ENCODE results near the gene HELLS. TPM values are rescaled to one million over a fixed set of nuclear protein-coding genes. Genes with fewer than 3 reads are reported as not detected.

HELLS gene
- total RNA-seq, 1 experiment from 2014 or later, result 291 TPM

DNA sequence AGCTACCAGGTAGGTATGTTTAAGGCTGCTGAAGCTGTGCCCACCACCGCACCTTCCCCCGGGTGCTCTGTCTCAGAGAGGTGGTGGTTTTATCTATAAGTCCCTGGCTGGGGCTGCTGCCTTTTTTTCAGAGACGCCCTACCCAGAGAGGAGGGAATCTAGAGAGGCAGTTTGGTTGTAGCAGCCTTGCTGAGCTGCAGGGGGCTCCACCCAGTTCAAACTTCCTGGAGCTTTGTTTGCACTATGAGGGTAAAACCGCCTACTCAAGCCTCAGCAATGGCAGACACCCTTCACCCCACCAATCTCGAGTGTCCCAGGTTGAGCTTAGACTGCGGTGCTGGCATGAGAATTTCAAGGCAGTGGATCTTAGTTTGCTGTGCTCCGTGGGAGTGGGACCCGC is 94.3 kb downstream of the HELLS start:
- H3T11ph ChIP-seq (ENCODE audit: low read length), result no peak overlapping the region
- no peak overlapping the region for H3K23ac ChIP-seq (ENCODE audit: insufficient read length, low read depth, low read length)
- H2BK15ac ChIP-seq (ENCODE audit: low read depth, low read length), result no peak overlapping the region
- Mint-ChIP-seq H3K4me1 (no peaks in the 10 kb centered on the region), H3K4me3 (no peak overlapping the region), H3K9me3 (peaks cover 24 to 30% of the 10 kb centered on the region in 2 experiments), H3K36me3 (ENCODE audit: insufficient read depth in 1 of 3, low read depth in 3 of 3) (peaks cover 26 to 30% (median 27%) of the 10 kb centered on the region in 3 experiments), H3K27ac (no peak overlapping the region; a peak in 1 of 7 replicates), H3K27me3 (ENCODE audit: low read depth) (no peaks in the 10 kb centered on the region; the same call in 1 of the 2 replicates)
- H2AFZ ChIP-seq (ENCODE audit: low read length), result no peak overlapping the region
- H2BK120ac ChIP-seq (ENCODE audit: low read depth, low read length, poor library complexity, severe bottlenecking), result no peak overlapping the region
- no peaks in the 10 kb centered on the region for H3K4me1 ChIP-seq (ENCODE audit: insufficient read depth, low read length)
- H3K27me3 ChIP-seq (ENCODE audit: insufficient read depth, low read length), result no peaks in the 10 kb centered on the region
- no peak overlapping the region for H2BK5ac ChIP-seq (ENCODE audit: insufficient read length, low read length)
- no peak overlapping the region for H3K56ac ChIP-seq (ENCODE audit: insufficient read length, low read depth, low read length)
- H4K91ac ChIP-seq (ENCODE audit: insufficient read length, low read depth, low read length), result no peak overlapping the region
- 0 out of 2 replicates have a peak overlapping the region, but pooled peaks have one; percentile 5 for H3K14ac ChIP-seq (ENCODE audit: insufficient read depth, low read length)
- H3K79me1 ChIP-seq (ENCODE audit: insufficient read depth, low read depth, low read length, poor library complexity, severe bottlenecking), result no peaks in the 10 kb centered on the region
- H2BK20ac ChIP-seq (ENCODE audit: low read depth, low read length, poor library complexity, severe bottlenecking), result no peak overlapping the region
- no peak overlapping the region for H2BK12ac ChIP-seq (ENCODE audit: insufficient read length, low read depth, low read length)
- H3K23me2 ChIP-seq (ENCODE audit: insufficient read length, low read depth, low read length, poor library complexity, severe bottlenecking), result no peaks in the 10 kb centered on the region
- no peak overlapping the region for H3K18ac ChIP-seq (ENCODE audit: insufficient read length, low read depth, low read length)
- H3K27ac ChIP-seq (ENCODE audit: insufficient read length, low read depth, low read length), result no peak overlapping the region
- H3K9me3 ChIP-seq (ENCODE audit: control insufficient read depth, low read depth, low read length), result no peaks in the 10 kb centered on the region
- DNase-seq, result peak; percentile 61
- no peak overlapping the region for H4K8ac ChIP-seq (replicated peaks; ENCODE audit: insufficient read length, low read depth, low read length)
- WGBS (ENCODE audit: extremely low coverage, insufficient read length, low lambda C conversion rate), result no CpG with 5 or more reads among the region's 8 CpGs
- no peaks in the 10 kb centered on the region for H3K79me2 ChIP-seq (ENCODE audit: insufficient read depth, low read length)
- H4K5ac ChIP-seq (ENCODE audit: insufficient read length, low read depth, low read length), result no peak overlapping the region
- TF ChIP-seq CTCF (conservative IDR thresholded peaks at IDR 0.05), result peak; percentile 54
- no peaks in the 10 kb centered on the region for H4K20me1 ChIP-seq (ENCODE audit: control insufficient read depth, insufficient read depth, insufficient read length)
- H3K9ac ChIP-seq (ENCODE audit: extremely low read depth, insufficient read length, low read length), result no peak overlapping the region
- H2AK5ac ChIP-seq (ENCODE audit: insufficient read length, low read length), result no peak overlapping the region
- H3K4me2 ChIP-seq (ENCODE audit: insufficient read depth, insufficient read length, low read length), result no peak overlapping the region
- H3K4ac ChIP-seq (ENCODE audit: low read depth, low read length), result no peak overlapping the region

Measured in H9 (cell line).